SK-N-SH (cell line): ENCODE results near the gene RBM4. TPM values are rescaled to one million over a fixed set of nuclear protein-coding genes. Genes with fewer than 3 reads are reported as not detected.
A peak's percentile ranks its signal among the peaks of the same experiment; 100 is the strongest.

Experiments
- CTCF ChIA-PET: fragments of 300-600, 350-600 bp; formaldehyde crosslinking; extraction: SDS; loops from one replicate; lab custom pipeline; 2021; lab: Yijun Ruan, JAX
- POLR2A ChIA-PET: fragments of 350-600 bp; sonication (Branson Sonifier 250); formaldehyde crosslinking; extraction: SDS; loops from one replicate; lab custom pipeline; 2020; ENCODE audit warnings: antibody characterized with exemption, inconsistent platforms; lab: Yijun Ruan, JAX
- DNase-seq: peaks from one replicate; pipeline ENCODE4 v3.0.0; 2012
- H2AFZ ChIP-seq: fragments of 200-600 bp; sonication (generic); 2 replicates; pipeline ENCODE4 v1.8.1; 2016; ENCODE audit warnings: antibody characterized with exemption, mild to moderate bottlenecking, low read depth
- H3F3A ChIP-seq: fragments of 200-600 bp; sonication (generic); replicated peaks from 2 replicates; pipeline ENCODE3; 2016; ENCODE audit warnings: antibody characterized with exemption, mild to moderate bottlenecking; ENCODE audit not compliant: insufficient read depth
- H3K27ac ChIP-seq, 2 experiments: fragments of 200-500 bp in 1 of 2; fragments of 200-600 bp in 1 of 2; sonication (Bioruptor generic) in 1 of 2; sonication (generic), shearing (Covaris generic) in 1 of 2; 2 replicates each; pipeline versions ENCODE4 v1.5.1 to v1.6.1; 2014 to 2016; ENCODE audit warnings: low read depth in 2 of 2, inconsistent platforms in 1 of 2, low read length in 1 of 2, mild to moderate bottlenecking in 1 of 2, mixed read lengths in 1 of 2
- H3K27me3 ChIP-seq: fragments of 200-600 bp; sonication (generic), shearing (Covaris generic); 2 replicates; pipeline ENCODE4 v1.6.1; 2016; ENCODE audit warnings: mixed run types; ENCODE audit not compliant: insufficient read depth
- H3K36me3 ChIP-seq, 2 experiments: fragments of 200-500 bp in 1 of 2; fragments of 200-600 bp in 1 of 2; sonication (Bioruptor generic) in 1 of 2; sonication (generic) in 1 of 2; replicated peaks in 1 of 2; 2 replicates each; pipeline versions ENCODE3 to v1.5.1; 2014 to 2016; ENCODE audit warnings: low read length in 1 of 2, mild to moderate bottlenecking in 1 of 2; ENCODE audit not compliant: insufficient read depth in 2 of 2, control insufficient read depth in 1 of 2
- H3K4me1 ChIP-seq, 2 experiments: fragments of 200-500 bp in 1 of 2; fragments of 200-600 bp in 1 of 2; sonication (Bioruptor generic) in 1 of 2; sonication (generic), shearing (Covaris generic) in 1 of 2; 2 replicates each; pipeline versions ENCODE4 v1.5.1 to v1.6.1; 2014 to 2016; ENCODE audit warnings: low read depth in 1 of 2, low read length in 1 of 2, mixed run types in 1 of 2; ENCODE audit not compliant: insufficient read depth in 2 of 2, control insufficient read depth in 1 of 2
- H3K4me2 ChIP-seq: fragments of 200-600 bp; sonication (generic), shearing (Covaris generic); 2 replicates; pipeline ENCODE4 v1.6.1; 2017; ENCODE audit warnings: mixed run types
- H3K4me3 ChIP-seq, 2 experiments: fragments of 200-500 bp in 1 of 2; fragments of 200-600 bp in 1 of 2; sonication (Bioruptor generic) in 1 of 2; sonication (generic), shearing (Covaris generic) in 1 of 2; 2 replicates each; pipeline versions ENCODE4 v1.5.1 to v1.8.1; 2014 to 2016; ENCODE audit warnings: low read depth in 2 of 2, inconsistent platforms in 1 of 2, low read length in 1 of 2, mild to moderate bottlenecking in 1 of 2, mixed read lengths in 1 of 2, moderate library complexity in 1 of 2
- H3K79me2 ChIP-seq: fragments of 200-600 bp; sonication (generic); 2 replicates; pipeline ENCODE4 v1.8.1; 2017; ENCODE audit warnings: mild to moderate bottlenecking; ENCODE audit not compliant: insufficient read depth
- H3K9ac ChIP-seq: fragments of 200-600 bp; sonication (generic); 2 replicates; pipeline ENCODE4 v1.6.1; 2017; ENCODE audit warnings: mixed run types
- H3K9me2 ChIP-seq: fragments of 200-600 bp; sonication (generic); 2 replicates; pipeline ENCODE4 v1.6.1; 2017; ENCODE audit warnings: mixed run types
- H3K9me3 ChIP-seq: fragments of 200-600 bp; sonication (generic); 2 replicates; pipeline ENCODE4 v1.6.1; 2017; ENCODE audit warnings: mixed run types, mild to moderate bottlenecking, moderate library complexity
- H4K20me1 ChIP-seq: fragments of 200-600 bp; sonication (generic); 2 replicates; pipeline ENCODE4 v1.6.1; 2017; ENCODE audit warnings: mild to moderate bottlenecking, mixed run types; ENCODE audit not compliant: insufficient read depth
- CHD2 ChIP-seq: fragments of 150-350 bp; IDR thresholded peaks from 2 replicates; pipeline ENCODE4 v1.6.1; 2018; ENCODE audit warnings: low read length; ENCODE audit not compliant: partially characterized antibody
- ELF1 ChIP-seq: IDR thresholded peaks from 2 replicates; pipeline ENCODE4 v1.4.0; 2012
- FOXJ3 ChIP-seq: sonication (generic); formaldehyde crosslinking; IDR thresholded peaks from 2 replicates; pipeline ENCODE4 v1.5.1; 2020; ENCODE audit warnings: mild to moderate bottlenecking, missing genetic modification reagents
- GABPA ChIP-seq: IDR thresholded peaks from 2 replicates; pipeline ENCODE4 v1.4.0; 2012; ENCODE audit warnings: low read depth, mild to moderate bottlenecking
- IRF3 ChIP-seq: fragments of 150-350 bp; IDR thresholded peaks from 2 replicates; pipeline ENCODE4 v1.6.1; 2016; ENCODE audit warnings: mild to moderate bottlenecking, low read depth, low read length
- RAD21 ChIP-seq: IDR thresholded peaks from 2 replicates; pipeline ENCODE4 v1.6.1; 2012; ENCODE audit warnings: mild to moderate bottlenecking, low read length
- RFX5 ChIP-seq: IDR thresholded peaks from 2 replicates; pipeline ENCODE4 v1.6.1; 2012; ENCODE audit warnings: mild to moderate bottlenecking, improper control_type of control experiment, low read length
- SMC3 ChIP-seq: IDR thresholded peaks from 2 replicates; pipeline ENCODE4 v1.6.1; 2012; ENCODE audit warnings: low read depth, low read length, improper control_type of control experiment
- TEAD4 ChIP-seq: IDR thresholded peaks from 2 replicates; pipeline ENCODE4 v1.4.0; 2012; ENCODE audit warnings: mild to moderate bottlenecking, borderline replicate concordance; ENCODE audit not compliant: insufficient read depth
- WGBS: methylation state at CpG from one replicate; pipeline ENCODE4 v1.1.6; 2017; ENCODE audit warnings: low lambda C conversion rate; 5-methylcytosine and 5-hydroxymethylcytosine counted together
- polyA plus RNA-seq, 3 experiments: library from polyadenylated mRNA; depleted of rRNA; stranded (reverse); fragments of >200 nt; gene quantifications; 2 replicates each; pipeline ENCODE4 v1.2.3, GENCODE V29; 2012

The RBM4 gene
- polyA plus RNA-seq, 1 of the 3 experiments (the other 2 are of a cell fraction): 202 TPM

GRCh38 chr11:66688561-66689534 lies 50.3 kb downstream of the RBM4 start:
- H3F3A ChIP-seq: no peaks in the 10 kb centered on the region
- no peak overlapping the region for H3K4me2 ChIP-seq
- H3K27ac ChIP-seq: no peak overlapping the region
- ChIA-PET POLR2A (no interaction called here), CTCF (interaction anchor here (1.2 to 4.1 kb wide), 3 partner anchors 10 to 287 kb away, joined by 4 to 26 read pairs (median 8); partner anchors contain the start of gene RBM4B)
- no peak overlapping the region for H3K9ac ChIP-seq
- H2AFZ ChIP-seq: no peak overlapping the region
- H3K27me3 ChIP-seq: no peaks in the 10 kb centered on the region
- H4K20me1 ChIP-seq: no peaks in the 10 kb centered on the region
- H3K9me3 ChIP-seq: no peaks in the 10 kb centered on the region
- peak; percentile 14 for DNase-seq
- 93% methylated on average over 24 of the region's 28 CpGs for WGBS
- no peak overlapping the region for H3K4me3 ChIP-seq
- H3K9me2 ChIP-seq: no peaks in the 10 kb centered on the region
- TF ChIP-seq GABPA: no peak
- no peak for TF ChIP-seq RAD21
- no peak for TF ChIP-seq IRF3
- no peak for TF ChIP-seq FOXJ3 (CRISPR knock-in tag)
- no peak for TF ChIP-seq TEAD4
- no peak for TF ChIP-seq SMC3
- no peak for TF ChIP-seq ELF1
- no peaks in the 10 kb centered on the region for H3K79me2 ChIP-seq
- H3K4me1 ChIP-seq: peaks cover 0 to 15% of the 10 kb centered on the region in 2 experiments; a peak in 1 of 4 replicates
- peaks cover 0 to 20% of the 10 kb centered on the region in 2 experiments for H3K36me3 ChIP-seq

- H3K9ac ChIP-seq: no peak overlapping the region
- H3K9me3 ChIP-seq: no peaks in the 10 kb centered on the region
- H3K27me3 ChIP-seq: no peaks in the 10 kb centered on the region
- 97% methylated on average over 20 of the region's 32 CpGs for WGBS
- TF ChIP-seq CHD2 (no peak), RAD21 (no peak), RFX5 (no peak)
- peaks cover 0 to 13% of the 10 kb centered on the region in 2 experiments; a peak in 1 of 4 replicates for H3K4me1 ChIP-seq
- no peaks in the 10 kb centered on the region for H3K79me2 ChIP-seq
- no peak overlapping the region for H3K4me2 ChIP-seq
- no peak overlapping the region for H3K27ac ChIP-seq
- ChIA-PET CTCF (interaction anchor here (1.5 to 4.1 kb wide), 3 partner anchors 11 to 286 kb away, joined by 4 to 26 read pairs (median 8); partner anchors contain the start of gene RBM4B), POLR2A (no interaction called here)
- H3F3A ChIP-seq: no peaks in the 10 kb centered on the region
- H4K20me1 ChIP-seq: no peaks in the 10 kb centered on the region
- no peak overlapping the region for H2AFZ ChIP-seq
- peaks cover 0 to 24% of the 10 kb centered on the region in 2 experiments for H3K36me3 ChIP-seq
- DNase-seq: peak; percentile 12
- no peak overlapping the region for H3K4me3 ChIP-seq
- H3K9me2 ChIP-seq: no peaks in the 10 kb centered on the region
These were observed 51.4 kb downstream of the RBM4 start for GRCh38 chr11:66689661-66690590.
